ENCODE data around the gene MYH1.

MYH1 gene

GRCh38 chr17:10482252-10482651 lies 36.1 kb downstream of the MYH1 start:
- no peak for DNase-seq (ENCODE audit: extremely low read depth, low read depth)
- TF ChIP-seq CTCF (IDR thresholded peaks at IDR 0.05; ENCODE audit: low read depth, low read length, missing control alignments) = no peak
- no peak overlapping the region for H3K4me3 ChIP-seq (replicated peaks; ENCODE audit: low read depth, low read length)

- no peak for TF ChIP-seq CTCF (IDR thresholded peaks at IDR 0.05; ENCODE audit: low read depth, low read length, missing control alignments)
- DNase-seq (ENCODE audit: extremely low read depth, low read depth) = no peak
These were observed 40.6 kb downstream of the MYH1 start for GRCh38 chr17:10477701-10478100.

GRCh38 chr17:10474536-10474935 lies 43.8 kb downstream of the MYH1 start:
- DNase-seq (ENCODE audit: extremely low read depth, low read depth) = no peak
- TF ChIP-seq CTCF (IDR thresholded peaks at IDR 0.05; ENCODE audit: low read depth, low read length, missing control alignments) = no peak
- no peak overlapping the region for H3K4me3 ChIP-seq (replicated peaks; ENCODE audit: low read depth, low read length)

More at GRCh38 chr17:10477701-10478100, 40.6 kb downstream of the MYH1 start:
- H3K4me3 ChIP-seq (replicated peaks; ENCODE audit: low read depth, low read length) = no peak overlapping the region

- H3K4me3 ChIP-seq (replicated peaks; ENCODE audit: low read depth, low read length) = no peak overlapping the region
- no peak for DNase-seq (ENCODE audit: extremely low read depth, low read depth)
- no peak for TF ChIP-seq CTCF (IDR thresholded peaks at IDR 0.05; ENCODE audit: low read depth, low read length, missing control alignments)
These were observed 46.5 kb downstream of the MYH1 start for GRCh38 chr17:10471858-10472257.

GRCh38 chr17:10469459-10469858 lies 48.9 kb downstream of the MYH1 start, which contains the start of gene MYH4:
TSS of gene MYH4 (minus strand) at chr17:10469559. CDS start at chr17:10466745, 2,814 bp downstream.
- no peak for DNase-seq (ENCODE audit: extremely low read depth, low read depth)
- TF ChIP-seq CTCF (IDR thresholded peaks at IDR 0.05; ENCODE audit: low read depth, low read length, missing control alignments) = no peak
- H3K4me3 ChIP-seq (replicated peaks; ENCODE audit: low read depth, low read length) = no peak within 1 kb of the TSS

- H3K4me3 ChIP-seq (replicated peaks; ENCODE audit: low read depth, low read length) = no peak overlapping the region
- DNase-seq (ENCODE audit: extremely low read depth, low read depth) = no peak
- TF ChIP-seq CTCF (IDR thresholded peaks at IDR 0.05; ENCODE audit: low read depth, low read length, missing control alignments) = no peak
These were observed 54.9 kb downstream of the MYH1 start for GRCh38 chr17:10463402-10463801.

GRCh38 chr17:10460062-10460461 lies 58.3 kb downstream of the MYH1 start:
- no peak for DNase-seq (ENCODE audit: extremely low read depth, low read depth)
- TF ChIP-seq CTCF (IDR thresholded peaks at IDR 0.05; ENCODE audit: low read depth, low read length, missing control alignments) = no peak

More at GRCh38 chr17:10460062-10460461, 58.3 kb downstream of the MYH1 start:
- H3K4me3 ChIP-seq (replicated peaks; ENCODE audit: low read depth, low read length) = no peak overlapping the region
